GM12878 (cell line): ENCODE results near the gene MAB21L1. TPM values are rescaled to one million over a fixed set of nuclear protein-coding genes. Genes with fewer than 3 reads are reported as not detected.

Source experiments
- ATAC-seq: fragments of 200-7000 bp; cut with Tn5 transposase; 3 replicates; pipeline ENCODE4 v1.9.1; 2020; ENCODE audit warnings: mild to moderate bottlenecking, moderate library complexity
- BruUV-seq: library from RNA; stranded (reverse); fragments of 400-500 nt; replicated peaks from 2 replicates; lab custom pipeline; 2021; lab: Mats Ljungman, UMichigan
- CTCF ChIA-PET: fragments of 300-600 bp; sonication (Branson Sonifier 250); formaldehyde crosslinking; extraction: SDS; loops from one replicate; lab custom pipeline; 2021; ENCODE audit warnings: inconsistent platforms; lab: Yijun Ruan, JAX
- POLR2A ChIA-PET: fragments of 350-600 bp; formaldehyde crosslinking; extraction: SDS; loops from one replicate; lab custom pipeline; 2021; ENCODE audit warnings: inconsistent platforms; lab: Charles Lee
- RAD21 ChIA-PET: fragments of 300-600 bp; sonication (Branson Sonifier 250); formaldehyde crosslinking; loops from one replicate; lab custom pipeline; 2023; ENCODE audit warnings: antibody characterized with exemption; ENCODE audit not compliant: unreplicated experiment; lab: Charles Lee
- SMC1A ChIA-PET: fragments of 300-600 bp; sonication (Branson Sonifier 250); formaldehyde crosslinking; loops from one replicate; lab custom pipeline; 2023; ENCODE audit not compliant: unreplicated experiment, uncharacterized antibody; lab: Charles Lee
- DNase-seq: peaks from one replicate; pipeline ENCODE4 v3.0.0-alpha.2; 2011; ENCODE audit warnings: low read depth, low spot score
- FAIRE-seq: peaks from 3 replicates; lab custom pipeline; 2011; peaks lifted over from hg19 to GRCh38; lab: Jason Lieb, UNC
- H2AFZ ChIP-seq: 2 replicates; pipeline ENCODE4 v1.6.0; 2011; ENCODE audit warnings: low read depth, low read length, control low read depth; ENCODE audit not compliant: control insufficient read depth
- H3K27ac ChIP-seq: 2 replicates; pipeline ENCODE4 v1.5.1; 2011; ENCODE audit warnings: control low read depth; ENCODE audit not compliant: control insufficient read depth, insufficient read depth
- H3K27me3 ChIP-seq, 2 experiments: replicated peaks in 1 of 2; 2 replicates each; pipeline versions ENCODE4 v1.6.0 to v1.6.1; 2011; ENCODE audit warnings: low read length in 1 of 2; ENCODE audit not compliant: control insufficient read depth in 2 of 2, insufficient read depth in 2 of 2
- H3K36me3 ChIP-seq, 2 experiments: 2 replicates each; pipeline ENCODE4 v1.5.1; 2011; ENCODE audit warnings: low read length in 1 of 2; ENCODE audit not compliant: control insufficient read depth in 2 of 2, insufficient read depth in 2 of 2
- H3K4me1 ChIP-seq: 2 replicates; pipeline ENCODE4 v1.6.1; 2011; ENCODE audit warnings: mild to moderate bottlenecking, low read length, moderate library complexity, mixed read lengths; ENCODE audit not compliant: control insufficient read depth, insufficient read depth
- H3K4me2 ChIP-seq: 2 replicates; pipeline ENCODE4 v1.6.0; 2011; ENCODE audit warnings: control low read depth; ENCODE audit not compliant: control insufficient read depth, insufficient read depth
- H3K4me3 ChIP-seq: fragments of 200-600 bp; sonication (generic); 2 replicates; pipeline ENCODE4 v1.5.1; 2016
- H3K79me2 ChIP-seq: 2 replicates; pipeline ENCODE4 v1.6.0; 2011; ENCODE audit warnings: low read length; ENCODE audit not compliant: control insufficient read depth, insufficient read depth
- H3K9ac ChIP-seq: 2 replicates; pipeline ENCODE4 v1.8.0; 2011; ENCODE audit warnings: low read length, control low read depth, mixed read lengths; ENCODE audit not compliant: control insufficient read depth, insufficient read depth
- H3K9me3 ChIP-seq: replicated peaks from 3 replicates; pipeline ENCODE4 v1.5.1; 2011; ENCODE audit warnings: mild to moderate bottlenecking, low read length; ENCODE audit not compliant: control insufficient read depth, insufficient read depth
- H4K20me1 ChIP-seq: 2 replicates; pipeline ENCODE4 v1.6.0; 2011; ENCODE audit not compliant: control insufficient read depth, insufficient read depth
- BMI1 ChIP-seq: fragments of 450-650 bp; IDR thresholded peaks from 2 replicates; pipeline ENCODE4 v1.6.1; 2016; ENCODE audit warnings: mild to moderate bottlenecking, moderate library complexity, borderline replicate concordance
- CBX3 ChIP-seq: fragments of 200-600 bp; sonication (generic); IDR thresholded peaks from 2 replicates; pipeline ENCODE4 v1.6.1; 2016; ENCODE audit warnings: low read depth, borderline replicate concordance
- CHD2 ChIP-seq: IDR thresholded peaks from 2 replicates; pipeline ENCODE4 v1.6.1; 2011; ENCODE audit warnings: low read depth, low read length, improper control_type of control experiment, borderline replicate concordance
- EGR1 ChIP-seq, 2 experiments: IDR thresholded peaks; 1 replicate in 1 of 2; 2 replicates in 1 of 2; pipeline ENCODE4 v1.6.1; 2011 to 2012; ENCODE audit warnings: low read depth in 2 of 2, low read length in 2 of 2, borderline replicate concordance in 1 of 2, mild to moderate bottlenecking in 1 of 2, moderate library complexity in 1 of 2
- IRF4 ChIP-seq: IDR thresholded peaks from 2 replicates; pipeline ENCODE4 v1.6.1; 2011; ENCODE audit warnings: low read depth, low read length
- MTA3 ChIP-seq: IDR thresholded peaks from 2 replicates; pipeline ENCODE4 v1.6.1; 2012; ENCODE audit warnings: low read length, inconsistent platforms, borderline replicate concordance
- RUNX3 ChIP-seq: IDR thresholded peaks from 2 replicates; pipeline ENCODE4 v1.6.1; 2012; ENCODE audit warnings: low read length, inconsistent platforms
- STAT1 ChIP-seq: fragments of 450-650 bp; conservative IDR thresholded peaks from 2 replicates; pipeline ENCODE4 v1.6.1; 2014; ENCODE audit warnings: antibody characterized with exemption, mild to moderate bottlenecking
- TARDBP ChIP-seq: IDR thresholded peaks from 2 replicates; pipeline ENCODE4 v1.6.1; 2016; ENCODE audit warnings: borderline replicate concordance
- TCF7 ChIP-seq: IDR thresholded peaks from 2 replicates; pipeline ENCODE4 v1.6.1; 2014; ENCODE audit warnings: antibody characterized with exemption, borderline replicate concordance
- YY1 ChIP-seq: IDR thresholded peaks from 2 replicates; pipeline ENCODE4 v1.6.1; 2011; ENCODE audit warnings: low read depth, mild to moderate bottlenecking, low read length
- ZNF384 ChIP-seq: IDR thresholded peaks from 2 replicates; pipeline ENCODE4 v1.6.1; 2012; ENCODE audit warnings: low read depth, mild to moderate bottlenecking, low read length, improper control_type of control experiment, borderline replicate concordance
- ZNF622 ChIP-seq: fragments of 450-650 bp; IDR thresholded peaks from 2 replicates; pipeline ENCODE4 v1.6.1; 2017; ENCODE audit warnings: mild to moderate bottlenecking, inconsistent platforms
- WGBS: methylation state at CpG from one replicate; pipeline ENCODE4 v1.1.6; 2016; ENCODE audit warnings: low lambda C conversion rate; ENCODE audit not compliant: insufficient replicate concordance, insufficient coverage; ENCODE audit errors: missing lambda C conversion rate; 5-methylcytosine and 5-hydroxymethylcytosine counted together
- in situ Hi-C: fragments of 300-500 bp; cut with MboI; formaldehyde crosslinking; loops from 9 replicates; pipeline ENCODE4 v1.14.3; 2018; ENCODE audit warnings: mixed read lengths
- intact Hi-C: fragments of 100-400 bp; cut with micrococcal nuclease; formaldehyde crosslinking; loops from one replicate; pipeline ENCODE4 v1.14.2; 2022; ENCODE audit not compliant: unreplicated experiment
- polyA plus RNA-seq, 11 experiments: library from polyadenylated mRNA; depleted of rRNA in 4 of 11; unstranded in 6 of 11; stranded (reverse) in 5 of 11; fragments of >200 nt; fragmentation: Nextera tagmentation in 4 of 11; fragmentation: Illumina TruSeq in 1 of 11; extraction: Ambion mirVana in 4 of 11; extraction: Trizol in 1 of 11; gene quantifications; 1 replicate in 1 of 11; 2 replicates in 10 of 11; pipeline versions ENCODE4 v1.2.1 to v1.2.3, GENCODE V29; 2011 to 2016; ENCODE audit warnings: inconsistent platforms in 2 of 11, missing spikeins in 2 of 11, low read depth in 1 of 11
- total RNA-seq, 4 experiments: library from RNA; depleted of rRNA in 3 of 4; stranded (reverse); fragments of >200 nt in 3 of 4; fragmentation: Illumina TruSeq in 1 of 4; extraction: Trizol in 1 of 4; gene quantifications; 2 replicates each; pipeline versions ENCODE4 v1.2.1 to v1.2.3, GENCODE V29; 2013 to 2021
- TF ChIP-seq, protein P1 (sequence below): IDR thresholded peaks from 2 replicates; pipeline ENCODE4 v1.6.1; 2011; ENCODE audit warnings: low read depth, mild to moderate bottlenecking, low read length, moderate library complexity, borderline replicate concordance; ENCODE audit errors: extremely low read depth
- TF ChIP-seq, protein P2 (sequence below): IDR thresholded peaks from 2 replicates; pipeline ENCODE4 v1.6.1; 2011; ENCODE audit warnings: borderline replicate concordance, low read depth, mild to moderate bottlenecking, moderate library complexity, low read length; ENCODE audit not compliant: insufficient read depth, poor library complexity, severe bottlenecking

The MAB21L1 gene
- total and polyA plus RNA-seq, 10 of the 15 experiments (the other 5 are each of a cell fraction or from before 2014, with no cell fraction given): 0.01 to 0.05 TPM; not detected in 8

DNA sequence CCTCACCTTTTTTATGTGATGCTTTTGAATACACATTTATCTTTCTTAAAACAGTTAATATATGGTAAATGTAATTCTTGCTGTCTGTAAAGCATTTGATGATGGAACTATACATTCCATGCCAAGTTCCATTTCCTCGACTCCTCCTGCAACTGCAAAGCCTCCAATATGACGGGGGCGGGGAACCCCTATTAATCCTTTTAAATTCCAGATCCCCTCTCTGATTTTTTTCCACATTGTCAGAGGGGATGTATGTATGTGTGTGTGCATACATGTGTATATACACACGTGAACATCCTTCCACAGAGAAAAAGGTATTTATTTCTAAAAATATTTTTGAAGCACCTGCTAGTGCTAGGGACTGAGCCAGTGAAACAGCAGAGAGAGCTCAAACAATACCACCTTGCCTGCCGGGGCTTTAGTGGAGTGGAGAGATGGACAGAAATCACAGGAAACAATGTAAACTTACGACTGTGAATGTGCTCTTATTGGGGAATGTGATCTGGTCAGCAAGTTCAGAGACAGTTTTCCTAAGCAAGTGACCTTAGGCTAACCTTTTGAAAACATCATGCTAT is 25.3 kb upstream of the MAB21L1 start:
- RAD21 ChIA-PET: no interaction called here
- H3K9me3 ChIP-seq: no peaks in the 10 kb centered on the region
- BruUV-seq: no TSS peak
- ATAC-seq (no peak), DNase-seq (no peak), FAIRE-seq (no peak)
- CTCF ChIA-PET: interaction anchor here (0.6 kb wide), 1 partner anchor 935 kb away, joined by 3 read pairs; no protein-coding TSS in a partner anchor
- no peaks in the 10 kb centered on the region for H4K20me1 ChIP-seq
- intact Hi-C loops (no loop called here), in situ Hi-C loops (no loop called here)
- no peak overlapping the region for H3K27ac ChIP-seq
- no peak overlapping the region for H3K4me3 ChIP-seq
- TF ChIP-seq EGR1 (IDR thresholded peaks at IDR 0.05; ENCODE audit: borderline replicate concordance in 1 of 2, low read depth in 2 of 2, low read length in 2 of 2) (no peak), TARDBP (no peak), ZNF384 (no peak), CBX3 (no peak), ZNF622 (no peak), YY1 (no peak), IRF4 (no peak), MTA3 (no peak), TCF7 (no peak), CHD2 (no peak), BMI1 (no peak), RUNX3 (no peak), STAT1 (no peak)
- TF ChIP-seq, protein P1, sequence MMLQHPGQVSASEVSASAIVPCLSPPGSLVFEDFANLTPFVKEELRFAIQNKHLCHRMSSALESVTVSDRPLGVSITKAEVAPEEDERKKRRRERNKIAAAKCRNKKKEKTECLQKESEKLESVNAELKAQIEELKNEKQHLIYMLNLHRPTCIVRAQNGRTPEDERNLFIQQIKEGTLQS: no peak
- TF ChIP-seq, protein P2, sequence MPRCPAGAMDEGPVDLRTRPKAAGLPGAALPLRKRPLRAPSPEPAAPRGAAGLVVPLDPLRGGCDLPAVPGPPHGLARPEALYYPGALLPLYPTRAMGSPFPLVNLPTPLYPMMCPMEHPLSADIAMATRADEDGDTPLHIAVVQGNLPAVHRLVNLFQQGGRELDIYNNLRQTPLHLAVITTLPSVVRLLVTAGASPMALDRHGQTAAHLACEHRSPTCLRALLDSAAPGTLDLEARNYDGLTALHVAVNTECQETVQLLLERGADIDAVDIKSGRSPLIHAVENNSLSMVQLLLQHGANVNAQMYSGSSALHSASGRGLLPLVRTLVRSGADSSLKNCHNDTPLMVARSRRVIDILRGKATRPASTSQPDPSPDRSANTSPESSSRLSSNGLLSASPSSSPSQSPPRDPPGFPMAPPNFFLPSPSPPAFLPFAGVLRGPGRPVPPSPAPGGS: no peak
- POLR2A ChIA-PET: no interaction called here
- SMC1A ChIA-PET: no interaction called here
- H3K9ac ChIP-seq: no peak overlapping the region
- WGBS: 12% methylated on average over 6 of the region's 6 CpGs
- H3K4me1 ChIP-seq: no peaks in the 10 kb centered on the region
- H2AFZ ChIP-seq: no peak overlapping the region
- H3K79me2 ChIP-seq: no peaks in the 10 kb centered on the region
- H3K4me2 ChIP-seq: no peak overlapping the region
- H3K27me3 ChIP-seq: no peaks in the 10 kb centered on the region
- H3K36me3 ChIP-seq: no peaks in the 10 kb centered on the region
